Measurements from ENCODE around the gene GID8.

DNA sequence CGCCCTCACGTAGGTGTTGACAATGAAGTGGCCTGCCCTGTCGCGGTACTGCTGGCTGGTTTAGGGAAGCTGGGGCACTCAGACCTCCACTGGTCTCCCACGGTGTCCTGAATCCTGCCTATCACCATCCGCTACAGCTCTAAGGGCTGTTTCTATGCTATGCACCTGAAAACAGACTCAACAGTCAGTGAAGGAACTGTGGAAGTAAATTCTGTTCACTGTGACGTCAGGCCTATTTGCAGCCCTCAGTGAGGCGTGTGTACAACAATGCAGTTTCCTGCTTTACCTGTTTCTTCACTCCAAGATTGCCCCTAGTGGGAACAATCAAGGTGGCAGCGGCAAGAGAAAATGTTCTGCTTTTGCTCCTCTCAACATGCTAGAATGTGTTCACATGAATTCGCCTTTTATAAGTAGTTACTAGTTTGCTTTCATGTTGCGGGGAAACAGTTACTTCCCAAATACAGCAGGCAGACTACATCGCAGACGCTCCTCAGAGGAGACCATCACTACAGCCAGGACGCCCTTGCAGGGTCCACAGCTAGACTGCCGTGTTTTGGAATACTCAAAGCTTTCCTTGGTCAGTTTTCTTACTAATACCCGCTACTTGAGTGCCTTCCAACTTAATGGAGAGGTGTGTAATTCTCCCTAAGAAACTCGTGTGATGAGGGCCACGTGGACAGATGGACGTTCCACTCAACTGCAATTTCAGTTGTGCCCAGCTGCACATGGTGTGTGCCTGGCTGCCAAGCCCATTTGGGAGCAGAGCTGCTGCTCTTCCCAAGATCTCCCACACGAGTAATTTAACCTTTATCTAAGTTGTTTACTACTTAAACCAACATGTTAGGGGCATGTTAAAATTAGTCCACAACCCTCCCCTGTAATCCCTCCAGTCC lies 37.0 kb upstream of the GID8 start:
- TF ChIP-seq, protein P1, sequence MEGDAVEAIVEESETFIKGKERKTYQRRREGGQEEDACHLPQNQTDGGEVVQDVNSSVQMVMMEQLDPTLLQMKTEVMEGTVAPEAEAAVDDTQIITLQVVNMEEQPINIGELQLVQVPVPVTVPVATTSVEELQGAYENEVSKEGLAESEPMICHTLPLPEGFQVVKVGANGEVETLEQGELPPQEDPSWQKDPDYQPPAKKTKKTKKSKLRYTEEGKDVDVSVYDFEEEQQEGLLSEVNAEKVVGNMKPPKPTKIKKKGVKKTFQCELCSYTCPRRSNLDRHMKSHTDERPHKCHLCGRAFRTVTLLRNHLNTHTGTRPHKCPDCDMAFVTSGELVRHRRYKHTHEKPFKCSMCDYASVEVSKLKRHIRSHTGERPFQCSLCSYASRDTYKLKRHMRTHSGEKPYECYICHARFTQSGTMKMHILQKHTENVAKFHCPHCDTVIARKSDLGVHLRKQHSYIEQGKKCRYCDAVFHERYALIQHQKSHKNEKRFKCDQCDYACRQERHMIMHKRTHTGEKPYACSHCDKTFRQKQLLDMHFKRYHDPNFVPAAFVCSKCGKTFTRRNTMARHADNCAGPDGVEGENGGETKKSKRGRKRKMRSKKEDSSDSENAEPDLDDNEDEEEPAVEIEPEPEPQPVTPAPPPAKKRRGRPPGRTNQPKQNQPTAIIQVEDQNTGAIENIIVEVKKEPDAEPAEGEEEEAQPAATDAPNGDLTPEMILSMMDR (IDR thresholded peaks at IDR 0.05), result no peak
- no peak for TF ChIP-seq POLR2A (IDR thresholded peaks at IDR 0.05)
